Activated CD8-positive, alpha-beta memory T cell treated with anti-CD3 and anti-CD28 coated beads, Interleukin-2, amount 10 ng/mL, durations not matched to agents 7 days and 5 days (primary cell): ENCODE data around the gene FMOD. TPM values are rescaled to one million over a fixed set of nuclear protein-coding genes. Genes with fewer than 3 reads are reported as not detected.

Experiments
- ATAC-seq: fragments of 150-1000 bp; cut with Tn5 transposase; one replicate; pipeline ENCODE4 v1.10.0; 2021; ENCODE audit warnings: moderate library complexity
- CTCF ChIA-PET: fragments of 350-600 bp; sonication (Branson Sonifier 250); formaldehyde crosslinking; loops from one replicate; lab custom pipeline; 2021; ENCODE audit warnings: antibody characterized with exemption; lab: Charles Lee
- DNase-seq: peaks from one replicate; pipeline ENCODE4 v3.0.0-alpha.2; 2020
- H3K27ac Mint-ChIP-seq: one replicate; pipeline ENCODE4 v1.8.0; 2021; ENCODE audit warnings: mild to moderate bottlenecking, mixed read lengths
- H3K27me3 Mint-ChIP-seq: one replicate; pipeline ENCODE4 v1.8.0; 2021; ENCODE audit warnings: mixed read lengths
- H3K36me3 Mint-ChIP-seq: one replicate; pipeline ENCODE4 v1.8.0; 2021; ENCODE audit warnings: mild to moderate bottlenecking, mixed read lengths
- H3K4me1 Mint-ChIP-seq: one replicate; pipeline ENCODE4 v1.8.0; 2021; ENCODE audit warnings: mixed read lengths
- H3K4me3 Mint-ChIP-seq: one replicate; pipeline ENCODE4 v1.8.0; 2021; ENCODE audit warnings: mild to moderate bottlenecking, moderate library complexity, mixed read lengths
- H3K9me3 Mint-ChIP-seq: one replicate; pipeline ENCODE4 v1.8.0; 2022; ENCODE audit warnings: low read depth, mixed read lengths
- total RNA-seq, 2 experiments: library from RNA; stranded (reverse); gene quantifications; one replicate each; pipeline ENCODE4 v1.2.3, GENCODE V29; 2021

FMOD gene
- total RNA-seq, 2 experiments from 2014 or later = 0.19 TPM; not detected in 1

- Mint-ChIP-seq H3K36me3 (no peaks in the 10 kb centered on the region), H3K4me1 (no peaks in the 10 kb centered on the region), H3K27ac (no peak overlapping the region), H3K9me3 (no peaks in the 10 kb centered on the region), H3K4me3 (no peak overlapping the region), H3K27me3 (peaks cover 24% of the 10 kb centered on the region)
- CTCF ChIA-PET = no interaction called here
- ATAC-seq = no peak
- DNase-seq = no peak
These were observed 18.7 kb upstream of the FMOD start for GRCh38 chr1:203369666-203370065.

- DNase-seq (no peak), ATAC-seq (no peak)
- H3K4me1 Mint-ChIP-seq = no peaks in the 10 kb centered on the region
- no peaks in the 10 kb centered on the region for H3K9me3 Mint-ChIP-seq
- no peak overlapping the region for H3K27ac Mint-ChIP-seq
- no peaks in the 10 kb centered on the region for H3K36me3 Mint-ChIP-seq
- H3K27me3 Mint-ChIP-seq = peaks cover 28% of the 10 kb centered on the region
- CTCF ChIA-PET = no interaction called here
- H3K4me3 Mint-ChIP-seq = no peak overlapping the region
These were observed 17.9 kb upstream of the FMOD start for GRCh38 chr1:203368624-203369451.

GRCh38 chr1:203367057-203367456 is 16.1 kb upstream of the FMOD start:
- Mint-ChIP-seq H3K9me3 (no peaks in the 10 kb centered on the region), H3K36me3 (no peaks in the 10 kb centered on the region), H3K4me1 (no peaks in the 10 kb centered on the region), H3K4me3 (no peak overlapping the region), H3K27ac (no peak overlapping the region), H3K27me3 (peaks cover 41% of the 10 kb centered on the region)
- DNase-seq (no peak), ATAC-seq (no peak)
- CTCF ChIA-PET = no interaction called here

GRCh38 chr1:203366476-203366875 is 15.6 kb upstream of the FMOD start:
- ATAC-seq (no peak), DNase-seq (no peak)
- Mint-ChIP-seq H3K36me3 (no peaks in the 10 kb centered on the region), H3K27ac (no peak overlapping the region), H3K27me3 (peaks cover 44% of the 10 kb centered on the region), H3K9me3 (no peaks in the 10 kb centered on the region), H3K4me1 (no peaks in the 10 kb centered on the region), H3K4me3 (no peak overlapping the region)
- CTCF ChIA-PET = no interaction called here

- Mint-ChIP-seq H3K27me3 (peaks cover 50% of the 10 kb centered on the region), H3K36me3 (no peaks in the 10 kb centered on the region), H3K9me3 (no peaks in the 10 kb centered on the region), H3K27ac (no peak overlapping the region), H3K4me3 (no peak overlapping the region), H3K4me1 (no peaks in the 10 kb centered on the region)
- ATAC-seq (no peak), DNase-seq (no peak)
- CTCF ChIA-PET = no interaction called here
These were observed 13.9 kb upstream of the FMOD start for GRCh38 chr1:203364806-203365205.

- no peak overlapping the region for H3K27ac Mint-ChIP-seq
- CTCF ChIA-PET = no interaction called here
These were observed 13.3 kb upstream of the FMOD start for GRCh38 chr1:203364094-203364801.

GRCh38 chr1:203362720-203363025 is 11.8 kb upstream of the FMOD start:
- Mint-ChIP-seq H3K27ac (no peak overlapping the region), H3K4me1 (no peaks in the 10 kb centered on the region), H3K36me3 (no peaks in the 10 kb centered on the region), H3K27me3 (peaks cover 65% of the 10 kb centered on the region), H3K9me3 (no peaks in the 10 kb centered on the region), H3K4me3 (no peak overlapping the region)
- no peak for ATAC-seq
- no peak for DNase-seq
- CTCF ChIA-PET = no interaction called here

More at GRCh38 chr1:203364094-203364801, 13.3 kb upstream of the FMOD start:
- Mint-ChIP-seq H3K9me3 (no peaks in the 10 kb centered on the region), H3K4me1 (no peaks in the 10 kb centered on the region), H3K27me3 (peaks cover 55% of the 10 kb centered on the region), H3K36me3 (no peaks in the 10 kb centered on the region), H3K4me3 (no peak overlapping the region)
- ATAC-seq (no peak), DNase-seq (no peak)

GRCh38 chr1:203361945-203362719 is 11.2 kb upstream of the FMOD start:
- CTCF ChIA-PET = no interaction called here

GRCh38 chr1:203360547-203361185 is 9.7 kb upstream of the FMOD start:
- CTCF ChIA-PET = interaction anchor here (0.8 kb wide), 1 partner anchor 88 kb away, joined by 3 read pairs; no protein-coding TSS in a partner anchor
- DNase-seq = no peak
- H3K27me3 Mint-ChIP-seq = peaks cover 81% of the 10 kb centered on the region
- ATAC-seq = no peak
- no peaks in the 10 kb centered on the region for H3K4me1 Mint-ChIP-seq
- H3K9me3 Mint-ChIP-seq = no peaks in the 10 kb centered on the region
- H3K36me3 Mint-ChIP-seq = peaks cover 2% of the 10 kb centered on the region
- H3K27ac Mint-ChIP-seq = no peak overlapping the region
- no peak overlapping the region for H3K4me3 Mint-ChIP-seq

More at GRCh38 chr1:203361945-203362719, 11.2 kb upstream of the FMOD start:
- Mint-ChIP-seq H3K4me3 (no peak overlapping the region), H3K36me3 (peaks cover 2% of the 10 kb centered on the region), H3K27ac (no peak overlapping the region), H3K27me3 (peaks cover 71% of the 10 kb centered on the region), H3K4me1 (no peaks in the 10 kb centered on the region), H3K9me3 (no peaks in the 10 kb centered on the region)
- DNase-seq (no peak), ATAC-seq (no peak)

- Mint-ChIP-seq H3K27me3 (peaks cover 73% of the 10 kb centered on the region), H3K4me3 (no peak overlapping the region), H3K36me3 (peaks cover 2% of the 10 kb centered on the region), H3K9me3 (no peaks in the 10 kb centered on the region), H3K4me1 (no peaks in the 10 kb centered on the region), H3K27ac (no peak overlapping the region)
- CTCF ChIA-PET = interaction anchor here (1.6 kb wide), 2 partner anchors 17 to 19 kb away, joined by 5 to 6 read pairs; no protein-coding TSS in a partner anchor
- ATAC-seq = no peak
- DNase-seq = no peak
These were observed 8.2 kb upstream of the FMOD start for GRCh38 chr1:203359010-203359571.

- Mint-ChIP-seq H3K4me1 (peaks cover 2% of the 10 kb centered on the region), H3K27ac (no peak overlapping the region), H3K9me3 (no peaks in the 10 kb centered on the region), H3K27me3 (peaks cover 62% of the 10 kb centered on the region), H3K36me3 (peaks cover 2% of the 10 kb centered on the region), H3K4me3 (no peak overlapping the region)
- CTCF ChIA-PET = interaction anchor here (0.7 to 3.2 kb wide), 3 partner anchors 11 to 134 kb away, joined by 3 to 14 read pairs (median 3); no protein-coding TSS in a partner anchor
- ATAC-seq (no peak), DNase-seq (no peak)
These were observed 3.3 kb upstream of the FMOD start for GRCh38 chr1:203354246-203354645.

GRCh38 chr1:203353486-203353885 is 2.6 kb upstream of the FMOD start:
- no peak for DNase-seq
- ATAC-seq = no peak
- H3K27me3 Mint-ChIP-seq = peaks cover 56% of the 10 kb centered on the region
- H3K4me1 Mint-ChIP-seq = peaks cover 2% of the 10 kb centered on the region
- CTCF ChIA-PET = interaction anchor here (0.9 to 3.2 kb wide), 5 partner anchors 10 to 134 kb away, joined by 3 to 14 read pairs (median 8); no protein-coding TSS in a partner anchor
- no peak overlapping the region for H3K27ac Mint-ChIP-seq
- H3K9me3 Mint-ChIP-seq = no peaks in the 10 kb centered on the region
- peaks cover 2% of the 10 kb centered on the region for H3K36me3 Mint-ChIP-seq
- H3K4me3 Mint-ChIP-seq = no peak overlapping the region
